Activated naive CD4-positive, alpha-beta T cell treated with anti-CD3 and anti-CD28 coated beads, Interleukin-2, amount 10 ng/mL, durations not matched to agents 5 hours and 36 hours (primary cell): ENCODE results near the gene SLC32A1. TPM values are rescaled to one million over a fixed set of nuclear protein-coding genes. Genes with fewer than 3 reads are reported as not detected.

Source experiments
- total RNA-seq, 2 experiments: library from RNA; stranded (reverse); gene quantifications; one replicate each; pipeline ENCODE4 v1.2.3, GENCODE V29; 2021

The SLC32A1 gene, protein sequence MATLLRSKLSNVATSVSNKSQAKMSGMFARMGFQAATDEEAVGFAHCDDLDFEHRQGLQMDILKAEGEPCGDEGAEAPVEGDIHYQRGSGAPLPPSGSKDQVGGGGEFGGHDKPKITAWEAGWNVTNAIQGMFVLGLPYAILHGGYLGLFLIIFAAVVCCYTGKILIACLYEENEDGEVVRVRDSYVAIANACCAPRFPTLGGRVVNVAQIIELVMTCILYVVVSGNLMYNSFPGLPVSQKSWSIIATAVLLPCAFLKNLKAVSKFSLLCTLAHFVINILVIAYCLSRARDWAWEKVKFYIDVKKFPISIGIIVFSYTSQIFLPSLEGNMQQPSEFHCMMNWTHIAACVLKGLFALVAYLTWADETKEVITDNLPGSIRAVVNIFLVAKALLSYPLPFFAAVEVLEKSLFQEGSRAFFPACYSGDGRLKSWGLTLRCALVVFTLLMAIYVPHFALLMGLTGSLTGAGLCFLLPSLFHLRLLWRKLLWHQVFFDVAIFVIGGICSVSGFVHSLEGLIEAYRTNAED
- not detected for total RNA-seq

DNA sequence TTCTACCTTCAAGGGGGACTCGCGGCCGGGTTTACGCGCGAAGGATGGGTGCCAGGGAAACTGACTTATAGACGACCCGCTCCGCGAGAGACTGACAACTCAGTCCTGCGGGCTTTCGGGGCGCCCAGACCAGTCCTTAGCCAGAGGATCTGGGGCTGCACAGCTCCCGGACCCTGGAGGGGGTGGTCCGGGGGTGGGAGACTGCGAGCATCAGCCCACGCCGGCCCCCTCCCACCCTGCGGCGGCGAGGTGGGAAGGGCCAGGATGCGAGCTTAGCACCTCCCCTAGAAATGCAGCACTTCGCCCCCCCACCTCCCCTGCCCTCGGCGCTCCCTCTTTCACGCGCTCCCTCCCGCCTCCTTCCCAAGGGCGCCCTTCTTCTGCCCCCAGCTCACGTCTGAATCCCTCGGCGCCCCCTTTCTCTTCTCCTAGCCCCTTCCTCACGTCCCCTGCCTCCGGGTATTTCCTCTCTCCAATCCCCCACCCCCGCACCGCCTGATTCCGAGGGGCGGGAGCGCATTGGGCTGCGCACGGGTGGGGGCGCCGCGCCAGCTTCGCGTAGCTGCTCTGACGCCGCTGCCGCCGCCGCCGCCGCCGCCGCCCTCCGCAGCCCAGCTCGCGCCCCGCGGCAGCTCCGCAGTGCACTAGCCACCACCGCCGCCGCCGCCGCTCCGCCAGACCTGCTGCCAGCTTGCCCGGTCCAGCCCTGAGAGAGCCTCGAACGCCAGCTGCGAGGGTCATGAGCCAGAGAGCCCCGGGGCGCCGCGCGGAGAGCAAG, at the start of gene SLC32A1:
Gene SLC32A1 (plus strand): TSS at position 639 of the 778 bp plus-strand sequence. CDS start 239 bp downstream, outside the sequence.

DNA sequence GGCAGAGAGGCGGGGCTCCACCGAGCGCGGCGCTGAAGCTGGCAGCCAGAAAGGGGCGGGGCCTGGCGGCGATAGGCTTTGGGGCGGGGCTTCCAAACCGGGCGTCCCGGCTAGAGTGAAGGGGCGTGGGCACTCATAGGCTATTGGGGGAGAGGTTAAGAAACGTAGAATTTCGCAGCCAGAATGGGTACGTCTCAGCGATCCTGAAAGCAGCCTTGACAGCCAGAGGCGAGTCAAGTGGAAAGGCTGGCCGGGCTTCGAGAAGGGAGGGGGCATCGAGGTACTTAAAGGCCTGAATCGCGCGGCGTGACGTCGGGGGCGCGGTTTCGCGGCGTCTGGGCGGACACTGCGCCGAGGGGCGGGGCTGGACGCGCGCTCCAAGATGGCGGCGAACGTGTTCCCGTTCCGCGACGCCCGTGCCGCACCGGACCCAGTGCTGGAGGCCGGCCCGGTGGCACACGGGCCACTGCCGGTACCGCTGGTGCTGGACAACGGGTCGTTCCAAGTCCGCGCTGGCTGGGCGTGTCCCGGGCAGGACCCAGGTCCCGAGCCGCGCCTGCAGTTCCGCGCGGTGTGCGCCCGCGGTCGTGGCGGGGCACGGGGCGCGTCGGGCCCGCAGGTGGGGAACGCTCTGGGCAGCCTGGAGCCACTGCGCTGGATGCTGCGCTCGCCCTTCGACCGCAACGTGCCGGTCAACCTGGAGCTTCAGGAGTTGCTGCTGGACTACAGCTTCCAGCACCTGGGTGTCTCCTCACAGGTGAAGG, 24.0 kb downstream of the SLC32A1 start, which contains the start of gene ACTR5:
Gene ACTR5 (plus strand): TSS at position 364 of the 764 bp plus-strand sequence. CDS start 19 bp downstream, at position 383.

Other genes starting within 250 kb of the SLC32A1 start
- gene ADIG, start 143.3 kb upstream of the SLC32A1 start, total RNA-seq: not detected
- gene ARHGAP40, start 122.7 kb upstream of the SLC32A1 start, total RNA-seq: not detected
- gene ACTR5, start 24.0 kb downstream of the SLC32A1 start, total RNA-seq: 10 to 100 TPM in 1 of 2 experiments, 1 to 10 TPM in 1; 9.9 to 10.4 TPM
- 10 to 100 TPM; 78.0 to 80.5 TPM for gene PPP1R16B, start 81.2 kb downstream of the SLC32A1 start, total RNA-seq
- gene FAM83D, start 201.9 kb downstream of the SLC32A1 start, total RNA-seq: 10 to 100 TPM; 12.9 to 13.4 TPM
- 1 to 10 TPM; 7.5 to 8.3 TPM for gene DHX35, start 237.9 kb downstream of the SLC32A1 start, total RNA-seq